GM18858 (cell line): Measurements from ENCODE around the gene CREBRF.
"Not testable (repeated sequence)": the region's sequence is repeated elsewhere in the genome, so short reads cannot be mapped to it uniquely, and the experiment has no call there.

ENCODE experiments used
- ATAC-seq: cut with Tn5 transposase; IDR thresholded peaks from one replicate; pipeline ENCODE4 v1.9.1; 2021; ENCODE audit not compliant: unreplicated experiment

CREBRF gene

GRCh38 chr5:173035904-173036707, 20.0 kb upstream of the CREBRF start:
- ATAC-seq, result peak; percentile 41

GRCh38 chr5:173039188-173039587, 17.0 kb upstream of the CREBRF start:
- no peak for ATAC-seq

GRCh38 chr5:173039964-173040363, 16.2 kb upstream of the CREBRF start:
- ATAC-seq, result no peak

- no peak for ATAC-seq
Measured at GRCh38 chr5:173041881-173042762, 14.0 kb upstream of the CREBRF start.

- no peak for ATAC-seq
Measured at GRCh38 chr5:173042763-173043107, 13.4 kb upstream of the CREBRF start.

DNA sequence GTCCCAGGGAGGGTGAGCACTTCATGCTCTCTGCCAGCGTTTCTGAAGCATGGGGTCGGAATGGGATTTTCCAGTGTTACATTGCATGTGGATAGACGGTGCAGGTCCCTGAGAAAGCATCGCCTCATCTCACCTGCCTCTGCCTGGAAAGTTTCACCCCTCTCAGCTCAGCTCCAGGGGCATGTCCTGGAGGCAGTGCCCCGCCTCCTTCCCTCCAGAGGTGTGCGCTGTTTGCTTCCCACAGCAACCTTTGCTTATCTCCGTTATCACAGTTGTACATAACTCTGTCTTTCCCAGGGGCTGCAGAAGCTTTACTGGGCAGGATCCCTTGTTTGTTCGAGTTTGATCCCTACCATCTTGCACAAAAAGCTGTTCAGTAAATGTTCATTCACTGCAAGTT, 10.7 kb upstream of the CREBRF start:
- ATAC-seq, result no peak

GRCh38 chr5:173047096-173047837, 8.9 kb upstream of the CREBRF start:
- ATAC-seq, result not testable (repeated sequence)

GRCh38 chr5:173047838-173048105, 8.4 kb upstream of the CREBRF start:
- ATAC-seq, result no peak

GRCh38 chr5:173050791-173051190, 5.4 kb upstream of the CREBRF start:
- ATAC-seq, result no peak

- ATAC-seq, result no peak
Measured at GRCh38 chr5:173051746-173052145, 4.4 kb upstream of the CREBRF start.

DNA sequence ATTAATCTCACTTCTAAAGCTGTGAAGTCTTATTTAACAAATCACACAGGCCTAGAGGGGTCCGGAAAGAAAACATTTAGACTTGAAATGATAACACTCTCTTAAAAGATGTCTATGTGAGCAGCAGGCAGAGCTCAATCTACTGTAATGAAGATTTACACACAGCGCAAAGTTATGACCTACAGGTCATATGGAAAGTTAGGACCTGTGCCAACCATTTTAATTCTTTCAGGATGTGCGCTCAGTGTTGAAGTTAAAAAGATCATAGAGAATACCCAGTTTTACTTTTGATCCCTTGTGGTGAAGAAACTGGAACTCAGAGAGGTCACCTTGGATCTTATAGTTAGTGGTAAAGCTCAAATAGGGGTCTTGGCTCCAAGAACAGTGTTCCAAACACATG, 3.1 kb upstream of the CREBRF start:
- ATAC-seq, result no peak

DNA sequence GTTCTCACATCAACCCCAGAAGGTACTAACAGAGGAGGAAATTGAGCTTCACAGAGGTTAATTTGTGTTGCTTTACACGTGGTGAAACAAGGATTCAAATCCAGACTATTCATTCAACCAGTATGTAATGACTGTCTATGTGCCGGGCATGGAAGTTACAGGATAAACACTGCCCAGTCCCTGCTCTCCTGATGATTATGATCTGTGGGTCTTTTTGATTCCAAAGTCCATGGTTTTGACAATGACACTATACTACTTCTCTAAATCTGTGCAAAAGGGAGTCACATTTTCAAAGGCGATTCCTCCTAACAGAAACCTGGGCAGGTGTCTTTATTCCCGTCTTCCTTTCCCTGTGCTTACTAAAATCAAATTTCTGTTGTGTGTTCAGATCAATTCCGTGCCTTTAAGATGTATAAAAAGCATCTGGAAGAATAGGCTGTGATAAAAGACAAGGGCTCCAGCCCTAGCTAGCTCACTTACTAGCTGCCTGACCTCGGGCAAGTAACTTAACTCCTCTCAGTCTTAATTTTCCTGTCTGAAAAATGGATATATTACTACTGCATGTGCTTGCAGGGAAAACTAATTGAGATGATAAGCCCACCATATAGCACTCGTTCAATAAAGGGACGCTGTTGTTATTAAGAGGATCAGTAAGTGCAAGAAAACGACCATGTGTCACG, 970 bp upstream of the CREBRF start:
- ATAC-seq, result no peak

GRCh38 chr5:173055722-173055982, 500 bp upstream of the CREBRF start:
- ATAC-seq, result no peak

- ATAC-seq, result no peak
Measured at GRCh38 chr5:173056783-173057061, 570 bp downstream of the CREBRF start.

DNA sequence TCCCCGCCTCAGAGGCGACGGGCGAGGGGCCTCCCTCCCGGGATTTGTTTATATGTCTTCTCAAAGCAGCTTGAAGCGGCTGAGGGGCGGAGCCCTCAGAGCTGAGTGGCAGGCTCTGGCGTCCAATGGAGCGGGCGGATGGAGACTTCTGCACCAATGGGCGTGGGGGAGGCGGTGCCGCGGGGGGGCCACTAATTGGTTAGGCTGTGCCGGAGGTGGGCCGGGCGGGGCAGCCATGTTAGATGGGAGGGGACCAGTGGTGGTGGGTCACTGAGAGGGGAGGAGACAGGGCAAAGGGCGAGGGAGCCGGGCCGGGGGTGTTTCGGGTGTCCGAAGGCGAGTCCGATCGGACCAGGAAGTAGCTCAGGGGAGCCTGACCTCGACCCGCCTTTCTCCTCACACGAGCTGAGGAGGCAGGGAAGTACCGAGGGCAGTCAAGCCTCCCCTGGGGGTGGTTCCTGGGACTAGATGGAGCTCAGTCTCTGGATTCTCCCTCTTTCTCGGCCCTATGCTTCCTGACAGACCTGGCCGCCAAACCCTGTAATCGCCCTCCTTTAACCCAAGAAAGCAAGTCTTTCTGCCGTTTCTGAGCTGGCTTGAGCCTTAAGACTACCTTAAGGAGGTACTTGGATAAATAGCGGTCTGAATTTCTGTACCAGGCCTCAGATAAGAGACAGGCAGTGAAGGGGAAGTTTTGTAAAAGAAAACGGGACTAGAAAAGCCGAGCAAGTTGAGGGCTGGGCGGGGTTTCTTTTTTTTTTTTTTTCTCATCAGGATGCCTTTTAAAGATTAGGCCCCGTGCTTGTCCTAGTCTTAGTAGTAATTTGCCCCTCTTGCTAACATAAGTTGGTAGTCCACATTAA, 1.1 kb downstream of the CREBRF start:
- peak; percentile 57 for ATAC-seq

DNA sequence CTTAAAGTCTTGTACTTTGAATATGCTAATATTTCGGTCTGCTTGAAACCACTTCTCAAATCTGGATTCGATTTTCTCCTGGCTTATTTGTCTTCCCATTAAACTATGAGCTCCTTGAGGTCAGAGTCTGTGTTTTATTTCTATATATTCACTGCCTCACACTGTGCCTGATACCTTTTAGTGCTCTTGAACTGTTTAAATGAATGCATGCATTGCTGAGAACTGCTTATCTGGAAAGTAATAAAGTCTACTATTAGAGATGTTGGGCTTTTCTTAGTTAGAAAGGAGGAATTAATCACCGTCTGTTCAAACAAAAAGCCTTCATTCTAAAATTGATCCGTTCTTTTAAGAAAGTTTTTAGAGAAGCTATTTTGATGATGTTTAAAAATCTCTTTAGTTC, 6.0 kb downstream of the CREBRF start:
- no peak for ATAC-seq

GRCh38 chr5:173065155-173065554, 9.0 kb downstream of the CREBRF start:
- ATAC-seq, result no peak

DNA sequence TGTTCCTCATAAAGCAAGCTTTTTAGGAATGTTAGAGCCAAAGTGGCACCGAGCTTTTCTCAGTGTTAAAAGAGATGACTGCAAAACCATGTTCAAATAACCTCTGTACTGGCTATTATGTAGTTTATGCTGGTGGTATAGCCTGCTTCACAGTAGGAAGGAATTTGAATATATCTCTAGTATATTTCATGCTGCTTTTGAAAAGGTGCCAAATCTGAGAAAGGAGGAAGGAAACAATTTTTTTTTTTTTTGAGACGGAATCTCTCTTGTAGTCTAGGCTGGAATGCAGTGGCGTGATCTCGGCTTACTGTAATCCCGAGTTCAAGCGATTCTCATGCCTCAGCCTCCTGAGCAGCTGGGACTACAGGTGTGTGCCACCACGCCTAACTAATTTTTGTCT, 13.5 kb downstream of the CREBRF start:
- no peak for ATAC-seq

DNA sequence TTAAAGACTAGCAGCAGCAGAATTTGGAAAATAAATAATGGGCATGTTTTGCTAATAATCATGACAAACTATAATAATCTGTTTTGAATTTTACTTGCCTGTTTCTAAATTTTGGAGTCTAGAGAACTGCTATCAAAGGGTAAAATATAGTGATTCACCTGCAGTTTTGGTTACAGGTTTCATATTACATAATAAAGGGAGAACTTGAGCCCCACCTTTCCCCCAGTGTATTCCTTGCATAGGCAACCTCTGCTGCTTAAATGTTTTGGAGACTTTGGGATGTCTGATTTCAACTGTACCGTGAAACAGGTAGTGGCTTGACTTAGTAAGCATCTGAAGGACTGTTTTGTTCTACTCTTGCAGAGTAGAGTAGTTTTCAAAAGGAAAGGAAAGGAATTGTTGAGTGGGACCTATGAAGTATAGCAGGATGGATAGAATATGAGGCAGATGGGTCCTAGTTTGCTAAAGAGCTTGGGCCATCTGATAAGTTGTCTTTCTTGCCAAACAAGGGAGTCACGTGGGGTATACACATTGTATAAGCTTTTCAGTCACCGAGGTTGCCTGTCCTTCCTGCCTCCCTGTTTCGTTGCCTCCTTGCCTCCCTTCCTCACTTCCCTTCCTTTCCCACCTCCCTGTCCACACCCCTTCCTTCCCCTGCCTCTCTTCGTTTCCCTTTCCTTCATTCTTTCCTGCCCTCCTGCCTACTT, 19.1 kb downstream of the CREBRF start:
- ATAC-seq, result no peak

- no peak for ATAC-seq
Measured at GRCh38 chr5:173075970-173076369, 19.8 kb downstream of the CREBRF start.
